HG02763 (cell line): ENCODE measurements around the gene SPC24.
"Not testable (repeated sequence)": the region's sequence is repeated elsewhere in the genome, so short reads cannot be mapped to it uniquely, and the experiment has no call there.

Experiments used
- ATAC-seq: cut with Tn5 transposase; IDR thresholded peaks from one replicate; pipeline ENCODE4 v1.9.1; 2021; ENCODE audit warnings: mild to moderate bottlenecking, moderate library complexity; ENCODE audit not compliant: unreplicated experiment

Gene SPC24

GRCh38 chr19:11166281-11167142 is 10.9 kb upstream of the SPC24 start:
- ATAC-seq, result no peak

GRCh38 chr19:11165486-11166030 is 10.0 kb upstream of the SPC24 start:
- no peak for ATAC-seq

DNA sequence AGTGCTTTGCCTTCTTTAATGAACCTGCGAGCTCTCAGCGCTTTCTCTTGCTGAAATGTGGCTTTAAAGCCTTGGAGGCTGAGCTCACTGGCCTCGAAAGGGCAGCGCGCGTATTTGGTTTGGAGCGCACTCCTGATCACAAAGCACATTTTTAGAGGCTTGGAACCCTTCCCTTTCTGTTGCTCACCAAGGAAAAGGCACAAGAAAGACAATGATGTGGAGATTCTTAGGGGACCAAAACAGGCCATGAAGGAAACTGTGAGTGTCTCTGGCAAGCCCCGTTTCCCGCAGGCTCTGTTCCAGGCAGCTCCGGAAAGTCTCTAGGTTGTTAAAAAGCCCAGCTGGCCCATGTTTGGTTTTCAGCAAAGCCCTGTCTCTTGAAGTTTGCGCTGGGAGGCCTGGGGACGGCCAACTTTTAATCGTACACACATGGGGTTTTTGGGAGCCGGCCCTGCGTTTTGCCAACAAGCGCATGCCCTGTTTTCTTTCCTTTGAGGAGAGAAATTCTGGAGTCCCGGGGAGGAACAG is 9.4 kb upstream of the SPC24 start:
- ATAC-seq, result no peak

DNA sequence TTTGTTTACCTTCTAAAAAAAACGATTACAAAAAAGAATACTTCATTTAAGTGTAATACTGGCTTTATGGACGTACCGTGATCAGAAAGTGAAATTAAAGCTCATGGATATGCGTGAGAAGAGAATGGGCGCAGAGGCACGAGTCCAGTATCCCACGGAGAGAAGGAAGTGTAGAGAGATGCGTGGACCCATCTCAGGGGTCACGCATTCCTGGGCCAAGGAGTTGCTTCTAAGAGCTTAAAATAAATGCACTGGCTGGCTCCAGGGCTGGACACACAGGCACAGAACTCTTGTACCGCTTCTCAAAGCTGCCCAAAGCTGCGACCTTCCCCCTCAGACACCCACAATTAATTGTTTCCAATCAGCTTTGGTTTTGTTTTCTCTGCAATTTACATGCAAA is 8.7 kb upstream of the SPC24 start:
- ATAC-seq, result no peak

- ATAC-seq, result not testable (repeated sequence)
These were observed 4.8 kb upstream of the SPC24 start for GRCh38 chr19:11160440-11160768.

- ATAC-seq, result no peak
These were observed 4.2 kb upstream of the SPC24 start for GRCh38 chr19:11159598-11160439.

DNA sequence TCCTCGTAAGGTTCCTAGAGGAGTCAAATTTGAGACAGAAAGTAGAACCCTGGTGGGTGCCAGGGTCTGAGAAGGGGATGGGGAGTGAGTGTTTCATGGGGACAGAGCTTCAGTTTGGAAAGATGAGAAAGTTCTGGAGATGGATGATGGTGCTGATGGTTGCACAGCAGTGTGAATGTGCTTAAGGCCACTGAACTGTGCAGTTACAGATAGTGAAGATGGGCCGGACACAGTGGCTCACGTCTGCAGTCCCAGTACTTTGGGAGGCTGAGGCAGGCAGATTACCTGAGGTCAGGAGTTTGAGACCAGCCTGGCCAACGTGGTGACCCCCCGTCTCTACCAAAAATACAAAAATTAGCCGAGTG is 917 bp downstream of the SPC24 start:
- ATAC-seq, result no peak

- no peak for ATAC-seq
These were observed 3.1 kb downstream of the SPC24 start for GRCh38 chr19:11152318-11153062.

GRCh38 chr19:11151181-11151580 is 4.4 kb downstream of the SPC24 start:
- ATAC-seq, result no peak

DNA sequence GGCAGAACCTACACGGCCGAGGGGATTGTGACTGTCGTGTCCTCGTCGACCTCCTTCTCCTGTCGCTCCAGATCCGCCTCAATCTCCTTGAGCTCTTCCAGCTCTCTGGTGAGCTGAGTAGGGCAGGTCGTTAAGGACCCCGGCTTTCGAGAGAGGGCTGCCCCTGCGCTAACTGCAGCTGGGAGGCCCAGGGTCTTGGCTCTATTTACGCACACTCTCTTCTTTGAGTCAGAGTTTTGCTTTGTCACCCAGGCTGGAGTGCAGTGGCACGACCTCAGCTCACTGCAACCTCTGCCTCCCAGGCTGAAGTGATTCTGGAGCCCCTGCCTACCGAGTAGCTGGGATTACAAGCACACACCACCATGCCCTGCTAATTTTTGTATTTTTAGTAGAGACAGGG is 7.6 kb downstream of the SPC24 start:
- ATAC-seq, result no peak

DNA sequence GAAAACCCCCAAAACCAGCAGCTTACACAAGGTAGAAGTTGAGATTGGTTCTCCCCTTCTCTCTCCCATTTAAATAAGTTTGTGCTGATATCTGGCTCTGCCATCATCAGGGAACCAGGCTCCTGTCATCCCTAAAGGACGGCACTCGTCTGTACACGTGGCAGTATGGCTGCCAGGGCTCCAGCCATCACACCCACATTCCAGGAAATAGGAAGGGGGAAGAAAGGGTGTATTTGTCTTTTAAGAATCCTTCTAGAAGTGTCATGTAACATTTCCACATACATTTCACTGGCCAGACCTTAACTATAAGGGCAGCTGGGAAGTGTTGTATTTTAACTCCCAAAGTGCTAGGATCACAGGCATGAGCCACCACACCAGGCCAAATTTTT is 10.1 kb downstream of the SPC24 start:
- ATAC-seq, result no peak

GRCh38 chr19:11142528-11143171 is 12.9 kb downstream of the SPC24 start:
- no peak for ATAC-seq

DNA sequence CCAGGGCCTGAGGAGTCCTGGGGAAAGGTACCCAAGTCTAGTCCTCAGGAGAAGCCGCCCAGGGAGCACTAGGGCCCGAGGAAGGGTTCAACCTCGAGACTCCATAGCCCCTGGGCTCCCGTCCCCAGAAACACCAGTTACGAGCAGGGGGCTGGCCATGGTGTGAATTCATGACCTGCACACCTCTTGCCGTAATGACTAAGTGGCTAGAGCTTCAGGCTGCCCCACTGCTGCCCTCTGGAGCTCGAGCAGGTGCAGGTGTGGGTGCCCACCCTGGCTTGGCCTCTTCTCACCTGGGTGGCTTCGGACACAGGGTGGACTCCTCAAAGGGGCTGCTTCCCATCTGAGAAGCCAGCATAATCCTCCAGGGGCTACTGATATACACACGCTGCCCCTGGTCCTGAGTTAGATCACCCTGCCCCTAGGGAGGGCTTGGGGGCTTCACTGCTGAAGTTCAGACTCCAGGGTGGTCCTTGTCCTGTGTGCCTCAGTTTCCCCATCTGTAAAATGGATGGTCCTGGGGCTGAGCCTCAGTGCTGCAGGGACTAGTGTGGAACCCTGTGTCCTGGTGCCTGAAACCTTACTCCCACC is 13.6 kb downstream of the SPC24 start:
- no peak for ATAC-seq

GRCh38 chr19:11140896-11141295 is 14.7 kb downstream of the SPC24 start:
- no peak for ATAC-seq

DNA sequence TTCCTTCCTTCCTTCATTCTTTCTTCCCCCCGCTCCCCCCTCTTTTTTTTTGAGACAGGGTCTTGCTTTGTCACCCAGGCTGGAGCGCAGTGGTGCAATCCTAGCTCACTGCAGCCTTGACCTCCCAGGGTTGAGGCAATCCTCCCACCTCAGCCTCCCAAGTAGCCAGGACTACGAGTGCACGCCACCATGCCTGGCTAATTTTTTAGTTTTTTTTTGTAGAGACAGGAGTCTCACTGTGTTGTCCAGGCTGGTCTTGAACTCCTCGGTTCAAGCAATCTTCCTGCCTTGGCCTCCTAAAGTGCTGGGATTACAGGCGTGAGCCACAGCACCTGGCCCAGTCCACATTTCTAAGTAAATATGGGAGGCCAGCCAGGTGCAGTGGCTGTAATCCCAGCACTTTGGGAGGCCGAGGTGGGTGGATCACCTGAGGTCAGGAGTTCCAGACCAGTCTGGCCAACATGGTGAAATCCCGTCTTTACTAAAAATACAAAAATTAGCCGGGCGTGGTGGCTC is 15.5 kb downstream of the SPC24 start:
- ATAC-seq, result not testable (repeated sequence)

DNA sequence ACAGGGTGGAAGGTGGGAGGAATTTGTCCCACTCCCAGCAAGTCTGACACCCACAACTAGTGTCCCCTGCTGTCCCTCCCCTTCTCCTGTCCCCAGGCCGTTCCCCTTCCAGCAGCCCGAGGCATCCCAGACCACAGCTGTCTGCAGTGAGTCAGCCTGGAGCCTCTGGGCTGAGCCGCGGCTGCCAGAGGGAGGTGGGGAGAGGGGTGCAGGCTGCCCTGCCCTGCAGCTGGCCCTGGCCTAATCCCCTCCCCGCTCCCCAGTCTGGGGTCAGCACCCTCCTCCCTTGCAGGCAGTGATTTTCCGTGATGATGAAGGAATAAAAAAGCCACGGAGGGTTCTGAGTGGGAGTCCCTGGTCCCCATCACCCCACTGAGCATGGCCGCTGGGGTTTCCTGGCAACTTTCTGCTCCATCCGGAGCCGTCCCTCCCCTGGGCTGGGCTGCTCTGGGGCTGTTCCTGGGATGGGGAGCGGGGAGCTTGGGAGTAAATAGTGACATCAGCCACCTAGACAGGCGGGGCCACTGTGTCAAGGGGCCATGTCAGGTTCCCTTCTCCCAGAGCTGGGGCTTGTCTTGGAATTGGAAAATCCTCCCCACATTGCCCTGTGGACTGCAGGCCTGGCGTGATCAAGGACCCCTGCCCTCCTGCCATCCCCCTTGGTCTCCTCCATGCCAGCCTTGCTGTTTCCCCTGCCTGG is 16.8 kb downstream of the SPC24 start:
- ATAC-seq, result no peak

DNA sequence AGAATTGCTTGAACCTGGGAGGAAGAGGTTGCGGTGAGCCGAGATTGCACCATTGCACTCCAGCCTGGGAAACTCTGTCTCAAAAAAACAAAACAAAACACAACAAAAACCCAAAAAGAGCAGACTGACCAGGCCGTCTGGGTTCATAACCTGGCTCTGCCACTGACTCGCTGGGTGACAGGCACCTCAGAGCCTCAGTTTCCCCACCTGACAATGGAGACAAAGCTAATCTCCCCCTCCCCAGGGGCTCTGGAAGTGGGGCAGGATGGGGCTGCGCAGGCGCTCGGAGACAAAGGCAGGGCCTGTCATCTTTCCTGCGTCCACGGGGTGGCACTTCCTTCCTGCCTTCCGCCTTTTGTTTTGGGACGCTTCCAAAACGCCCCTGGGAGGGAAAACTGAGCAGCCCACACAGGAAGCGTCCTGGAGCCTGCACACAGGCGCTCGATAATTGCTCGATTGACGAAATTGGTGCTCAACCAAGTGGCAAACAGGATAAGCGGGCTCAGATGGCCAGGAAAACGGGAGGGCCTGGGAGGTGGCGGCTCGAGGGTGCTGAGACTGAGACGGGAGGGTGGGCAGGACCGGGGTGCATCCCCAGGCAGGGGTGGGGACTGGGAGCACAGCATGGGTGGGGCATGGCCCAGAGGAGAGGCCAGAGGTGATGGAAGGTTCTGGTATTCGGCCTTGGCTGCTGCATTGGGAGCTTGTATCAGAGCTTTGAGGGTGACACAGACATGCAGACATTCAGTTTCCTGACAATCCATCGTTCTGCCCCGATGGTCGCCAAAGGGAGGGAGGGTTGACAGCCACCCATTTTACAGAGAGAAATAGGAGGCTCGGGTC is 17.8 kb downstream of the SPC24 start:
- ATAC-seq, result no peak

DNA sequence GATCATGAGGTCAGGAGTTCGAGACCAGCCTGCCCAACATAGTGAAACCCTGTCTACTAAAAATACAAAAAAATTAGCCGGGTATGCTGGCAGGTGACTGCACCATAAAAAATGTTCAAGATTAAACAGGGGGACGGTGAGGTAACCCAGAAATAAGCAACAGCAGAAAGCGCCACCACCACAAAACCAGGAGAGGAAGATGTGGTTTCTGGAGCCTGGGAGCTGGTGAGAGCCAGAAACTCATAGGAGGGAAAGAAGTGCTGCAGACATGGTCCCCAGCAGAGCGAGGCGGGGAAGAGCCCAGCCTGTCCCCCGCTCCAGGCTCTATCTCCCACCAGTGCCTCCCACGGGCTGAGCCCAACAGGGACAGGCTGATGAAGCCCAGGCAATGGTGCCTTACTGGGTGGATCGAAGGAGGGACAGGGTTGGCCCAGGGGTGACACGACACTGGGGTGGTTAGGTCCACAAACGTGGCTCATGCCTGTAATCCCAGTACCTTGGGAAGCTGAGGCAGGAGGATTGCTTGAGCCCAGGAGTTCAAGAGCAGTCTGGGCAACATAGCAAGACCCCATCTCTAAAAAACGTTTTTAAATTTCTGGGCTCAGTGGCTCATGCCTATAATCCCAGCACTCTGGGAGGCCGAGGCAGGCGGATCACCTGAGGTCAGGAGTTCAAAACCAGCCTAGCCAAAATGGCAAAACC is 19.0 kb downstream of the SPC24 start:
- no peak for ATAC-seq
